ENCODE results near the gene CFB. TPM values are rescaled to one million over a fixed set of nuclear protein-coding genes. Genes with fewer than 3 reads are reported as not detected.

The CFB gene
- total and polyA plus RNA-seq, 9 of the 15 experiments (the other 6 are each of a cell fraction or from before 2014, with no cell fraction given) = 0.08 to 0.91 (median 0.22) TPM; not detected in 4

GRCh38 chr6:31969712-31970603 is 24.1 kb downstream of the CFB start (continued):
- 0 out of 2 replicates have a peak, but pooled peaks have one; percentile 5 for TF ChIP-seq NR2C2 (CRISPR knock-in tag; IDR thresholded peaks at IDR 0.05)
- peak; percentile 50; the same call in 1 of the 2 replicates for TF ChIP-seq NR2C2 (tag; IDR thresholded peaks at IDR 0.05)
- TF ChIP-seq SMARCA4 (IDR thresholded peaks at IDR 0.05) = peak; percentile 85
- TF ChIP-seq ZBTB7A (IDR thresholded peaks at IDR 0.05; ENCODE audit: borderline replicate concordance, control insufficient read depth, low read depth, low read length) = peak; percentile 80; the same call in 1 of the 2 replicates
- peak; percentile 69; the same call in 1 of the 2 replicates for TF ChIP-seq CTBP1 (IDR thresholded peaks at IDR 0.05; ENCODE audit: borderline replicate concordance)
- no peak for TF ChIP-seq ZBTB33 (CRISPR knock-in tag; IDR thresholded peaks at IDR 0.05)
- TF ChIP-seq LEF1 (IDR thresholded peaks at IDR 0.05) = peak; percentile 21; the same call in 1 of the 2 replicates
- peak; percentile 63 for TF ChIP-seq MEIS2 (IDR thresholded peaks at IDR 0.05; ENCODE audit: partially characterized antibody)
- TF ChIP-seq LCOR (CRISPR knock-in tag; IDR thresholded peaks at IDR 0.05) = peak; percentile 89
- peak; percentile 48; the same call in 1 of the 2 replicates for TF ChIP-seq NFRKB (IDR thresholded peaks at IDR 0.05; ENCODE audit: low read depth)
- peak; percentile 70; the same call in 1 of the 2 replicates for TF ChIP-seq EP300 (IDR thresholded peaks at IDR 0.05; ENCODE audit: low read length)
- peak; percentile 66 for TF ChIP-seq MTA3 (IDR thresholded peaks at IDR 0.05; ENCODE audit: borderline replicate concordance)
- peak; percentile 51; the same call in 1 of the 2 replicates for TF ChIP-seq REST (IDR thresholded peaks at IDR 0.05; ENCODE audit: borderline replicate concordance)
- no peak for TF ChIP-seq REST (CRISPR knock-in tag; IDR thresholded peaks at IDR 0.05; ENCODE audit: low read depth)
- peak; percentile 91 for TF ChIP-seq ATF3 (IDR thresholded peaks at IDR 0.05)
- peak; percentile 77; the same call in 1 of the 2 replicates for TF ChIP-seq ATF3 (CRISPR knock-in tag; conservative IDR thresholded peaks at IDR 0.05)
- TF ChIP-seq MAFG (tag; conservative IDR thresholded peaks at IDR 0.05) = peak; percentile 98
